Hypothalamus (tissue), 51 donors: ENCODE results near the gene ERP29.
"Not testable (repeated sequence)": the region's sequence is repeated elsewhere in the genome, so short reads cannot be mapped to it uniquely, and the experiment has no call there.

ENCODE experiments used
- DNase-seq, 51 donors: peaks; one replicate each; lab custom pipeline; 2025; lab: John Stamatoyannopoulos, UW

The ERP29 gene

GRCh38 chr12:112000820-112001219 lies 12.4 kb upstream of the ERP29 start:
- no peak for DNase-seq

GRCh38 chr12:112001576-112001975 lies 11.7 kb upstream of the ERP29 start:
- no peak for DNase-seq

- no peak for DNase-seq
Measured at GRCh38 chr12:112004041-112004440, 9.2 kb upstream of the ERP29 start.

GRCh38 chr12:112005419-112006395 lies 7.5 kb upstream of the ERP29 start:
- DNase-seq: no peak

GRCh38 chr12:112007945-112008344 lies 5.3 kb upstream of the ERP29 start:
- DNase-seq: no peak

- no peak for DNase-seq
Measured at GRCh38 chr12:112008918-112009317, 4.3 kb upstream of the ERP29 start.

GRCh38 chr12:112009596-112009995 lies 3.6 kb upstream of the ERP29 start:
- not testable (repeated sequence) for DNase-seq

GRCh38 chr12:112010415-112011344 lies 2.5 kb upstream of the ERP29 start:
- DNase-seq: no peak

- DNase-seq: no peak
Measured at GRCh38 chr12:112011685-112012084, 1.5 kb upstream of the ERP29 start.

GRCh38 chr12:112013601-112014402 lies 576 bp downstream of the ERP29 start:
- DNase-seq: peak in 35 of 51 donors; percentile 3 to 85 (median 49)

GRCh38 chr12:112015938-112016337 lies 2.7 kb downstream of the ERP29 start:
- DNase-seq: no peak

GRCh38 chr12:112017041-112017440 lies 3.8 kb downstream of the ERP29 start:
- DNase-seq: no peak

GRCh38 chr12:112018571-112019237 lies 5.5 kb downstream of the ERP29 start:
- DNase-seq: no peak

GRCh38 chr12:112020947-112021457 lies 7.8 kb downstream of the ERP29 start:
- no peak for DNase-seq

GRCh38 chr12:112022241-112023016 lies 9.2 kb downstream of the ERP29 start:
- DNase-seq: no peak

GRCh38 chr12:112023759-112024396 lies 10.7 kb downstream of the ERP29 start:
- no peak for DNase-seq

- DNase-seq: no peak
Measured at GRCh38 chr12:112025808-112026375, 12.7 kb downstream of the ERP29 start.

GRCh38 chr12:112029301-112029700 lies 16.1 kb downstream of the ERP29 start:
- DNase-seq: no peak
